ENCODE data around the gene RFLNA. TPM values are rescaled to one million over a fixed set of nuclear protein-coding genes. Genes with fewer than 3 reads are reported as not detected.
A peak's percentile ranks its signal among the peaks of the same experiment; 100 is the strongest.

The RFLNA gene
- total and polyA plus RNA-seq, 2 of the 13 experiments (the other 11 are each of a cell fraction or from before 2014, with no cell fraction given) = not detected

DNA sequence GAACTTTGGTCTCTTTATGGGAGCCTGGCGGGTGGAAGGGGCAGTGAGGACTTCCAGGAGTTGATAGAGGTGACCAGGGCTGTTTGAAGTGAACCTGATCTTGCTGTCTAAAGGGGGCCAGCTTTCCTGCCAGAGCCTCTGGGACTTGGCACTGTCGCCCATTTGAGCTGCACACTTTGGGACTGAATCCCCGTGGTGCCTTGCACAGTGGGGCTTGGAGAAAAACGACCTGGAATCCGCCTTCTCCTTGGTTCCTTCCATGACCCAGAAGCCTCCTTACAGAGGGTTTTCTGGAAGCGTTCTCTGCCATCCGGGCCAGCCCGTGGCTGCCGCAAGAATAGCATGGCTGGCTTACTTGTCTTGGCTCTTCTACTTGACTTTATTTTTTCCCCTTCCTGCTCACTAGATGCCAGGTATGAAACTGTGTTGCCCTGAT, 2.0 kb downstream of the RFLNA start (continued):
- TF ChIP-seq SALL1 (CRISPR knock-in tag; IDR thresholded peaks at IDR 0.05) (peak; percentile 32), ZSCAN25 (CRISPR knock-in tag; IDR thresholded peaks at IDR 0.05) (no peak), ATF7-NPFF (CRISPR knock-in tag; IDR thresholded peaks at IDR 0.05; ENCODE audit: low read depth) (no peak), ZFP36 (IDR thresholded peaks at IDR 0.05; ENCODE audit: borderline replicate concordance, low read depth, low read length, partially characterized antibody) (no peak), ZNF777 (CRISPR knock-in tag; IDR thresholded peaks at IDR 0.05) (0 out of 2 replicates have a peak, but pooled peaks have one; percentile 35), BORCS8-MEF2B (CRISPR knock-in tag; IDR thresholded peaks at IDR 0.05) (no peak), ZNF816 (CRISPR knock-in tag; IDR thresholded peaks at IDR 0.05; ENCODE audit: borderline replicate concordance) (no peak), HNF4A (CRISPR knock-in tag; IDR thresholded peaks at IDR 0.05) (peak; percentile 67), CHD2 (IDR thresholded peaks at IDR 0.05; ENCODE audit: low read depth, low read length) (no peak), CHD4 (IDR thresholded peaks at IDR 0.05; ENCODE audit: borderline replicate concordance, low read length) (no peak)
- TF ChIP-seq, protein P1, sequence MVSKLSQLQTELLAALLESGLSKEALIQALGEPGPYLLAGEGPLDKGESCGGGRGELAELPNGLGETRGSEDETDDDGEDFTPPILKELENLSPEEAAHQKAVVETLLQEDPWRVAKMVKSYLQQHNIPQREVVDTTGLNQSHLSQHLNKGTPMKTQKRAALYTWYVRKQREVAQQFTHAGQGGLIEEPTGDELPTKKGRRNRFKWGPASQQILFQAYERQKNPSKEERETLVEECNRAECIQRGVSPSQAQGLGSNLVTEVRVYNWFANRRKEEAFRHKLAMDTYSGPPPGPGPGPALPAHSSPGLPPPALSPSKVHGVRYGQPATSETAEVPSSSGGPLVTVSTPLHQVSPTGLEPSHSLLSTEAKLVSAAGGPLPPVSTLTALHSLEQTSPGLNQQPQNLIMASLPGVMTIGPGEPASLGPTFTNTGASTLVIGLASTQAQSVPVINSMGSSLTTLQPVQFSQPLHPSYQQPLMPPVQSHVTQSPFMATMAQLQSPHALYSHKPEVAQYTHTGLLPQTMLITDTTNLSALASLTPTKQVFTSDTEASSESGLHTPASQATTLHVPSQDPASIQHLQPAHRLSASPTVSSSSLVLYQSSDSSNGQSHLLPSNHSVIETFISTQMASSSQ (IDR thresholded peaks at IDR 0.05; ENCODE audit: low read depth) = no peak
- TF ChIP-seq, protein P1 (CRISPR knock-in tag; IDR thresholded peaks at IDR 0.05; ENCODE audit: borderline replicate concordance) = no peak
